Skin epidermis (tissue), 12 donors: ENCODE results near the gene CCDC74A.
"Not testable (repeated sequence)": the region's sequence is repeated elsewhere in the genome, so short reads cannot be mapped to it uniquely, and the experiment has no call there.

Experiments
- H3K27ac ChIP-seq, 21 experiments: fragments of 200-600 bp; sonication (generic) in 11 of 21; one replicate each; pipeline ENCODE4 v1.5.0; 2020; ENCODE audit warnings: mild to moderate bottlenecking in 3 of 21, inconsistent platforms in 2 of 21, moderate library complexity in 2 of 21
- H3K4me3 ChIP-seq, 7 experiments: fragments of 200-600 bp; sonication (generic) in 2 of 7; one replicate each; pipeline ENCODE4 v1.5.0; 2020; ENCODE audit warnings: inconsistent platforms in 2 of 7, mild to moderate bottlenecking in 2 of 7, moderate library complexity in 1 of 7

The CCDC74A gene

DNA sequence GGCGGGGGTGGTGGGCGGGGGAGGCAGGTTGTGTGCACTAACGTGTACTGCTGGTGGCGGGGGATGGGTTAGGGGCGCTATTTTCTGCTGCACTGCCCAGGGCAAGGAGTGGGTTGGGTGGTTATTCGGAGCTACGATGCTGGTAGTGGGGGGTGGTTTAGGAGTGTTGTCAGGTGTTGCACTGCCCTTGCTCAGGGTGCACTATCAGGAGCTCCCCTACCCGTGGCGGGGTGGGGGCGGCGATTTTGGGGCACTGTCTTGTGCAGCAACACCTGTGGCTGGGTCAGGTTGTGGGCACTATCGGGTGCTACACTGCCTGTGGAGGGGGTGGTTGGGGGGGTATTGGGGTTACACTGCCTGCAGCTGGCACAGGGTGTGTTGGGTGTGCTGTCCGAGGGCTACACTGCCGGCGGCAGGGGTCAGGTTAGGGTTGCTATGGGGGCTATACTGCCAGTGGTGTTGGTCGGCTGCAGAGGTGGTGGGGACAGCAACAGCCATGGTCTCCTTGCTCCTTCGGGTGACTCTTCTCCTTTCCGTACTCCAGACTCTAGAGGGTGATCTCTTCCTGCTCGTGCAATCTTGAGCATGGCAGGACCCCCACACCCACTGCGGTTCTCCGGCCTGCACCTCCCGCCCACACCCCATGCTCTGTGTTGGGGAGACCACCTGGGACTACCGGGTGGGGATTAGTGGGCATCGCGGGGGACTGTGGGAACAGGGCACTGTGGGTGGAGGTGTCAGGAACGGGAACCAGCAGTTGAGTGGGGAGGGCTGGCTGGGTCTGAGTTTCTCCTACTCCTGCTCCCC lies 16.5 kb downstream of the CCDC74A start:
- H3K4me3 ChIP-seq, H3K27ac ChIP-seq: not testable (repeated sequence)

DNA sequence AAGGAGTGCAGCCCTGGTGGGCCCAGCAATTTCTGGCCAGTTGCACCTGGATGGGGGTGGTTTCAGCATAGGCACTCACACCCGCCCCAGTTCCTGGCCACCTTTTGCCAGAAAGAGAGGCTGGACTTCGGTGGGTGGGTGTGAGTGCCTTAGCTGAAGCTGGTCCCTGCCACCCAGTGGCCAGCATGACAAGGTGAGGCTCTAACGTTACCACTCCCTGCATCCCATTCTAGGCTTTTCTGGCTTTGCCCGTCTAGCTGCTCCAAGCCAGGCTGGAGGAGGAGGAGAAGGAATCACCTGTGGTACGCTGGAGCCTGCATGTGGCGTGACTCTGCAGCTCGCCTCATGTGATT lies 17.1 kb downstream of the CCDC74A start:
- H3K27ac ChIP-seq, H3K4me3 ChIP-seq: not testable (repeated sequence)

DNA sequence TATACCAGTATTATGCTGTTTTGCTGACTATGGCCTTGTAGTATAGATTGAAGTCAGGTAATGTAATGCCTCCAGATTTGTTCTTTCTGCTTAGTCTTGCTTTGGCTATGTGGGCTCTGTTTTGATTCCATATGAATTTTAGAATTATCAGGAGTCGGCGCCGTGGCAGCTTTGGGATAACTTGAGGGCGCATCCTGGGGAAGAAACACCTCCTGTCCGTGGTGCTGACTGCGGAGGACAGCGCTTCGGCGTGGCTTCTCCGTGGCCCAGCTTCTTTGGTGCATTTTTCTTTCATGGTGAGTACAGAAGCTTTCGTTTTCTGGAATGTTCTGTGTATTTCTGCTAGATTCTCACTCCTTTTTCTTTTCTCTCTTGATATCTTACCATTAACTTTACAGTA lies 25.2 kb downstream of the CCDC74A start:
- no peak overlapping the region for H3K27ac ChIP-seq
- H3K4me3 ChIP-seq: no peak overlapping the region

DNA sequence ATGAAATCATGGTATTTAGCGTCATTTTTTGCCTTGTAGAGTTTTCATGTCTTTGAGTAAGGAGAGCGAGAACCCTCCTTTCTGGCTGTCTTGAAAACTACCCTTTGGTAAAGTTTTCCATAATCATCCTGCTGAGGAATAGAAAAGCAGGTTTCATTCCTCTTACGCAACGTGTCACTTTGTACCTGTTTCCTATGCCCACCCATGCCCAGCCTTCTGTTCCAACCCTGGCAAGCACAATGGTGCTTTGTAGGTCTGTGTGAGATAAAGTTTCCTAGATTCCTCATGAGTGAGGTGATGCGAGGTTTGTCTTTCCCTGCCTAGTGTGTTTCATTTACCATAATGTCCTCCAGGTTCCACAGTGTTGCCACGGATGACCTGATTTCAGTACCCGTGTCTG lies 29.3 kb downstream of the CCDC74A start:
- Histone ChIP-seq H3K4me3 (no peak overlapping the region), H3K27ac (no peak overlapping the region)

DNA sequence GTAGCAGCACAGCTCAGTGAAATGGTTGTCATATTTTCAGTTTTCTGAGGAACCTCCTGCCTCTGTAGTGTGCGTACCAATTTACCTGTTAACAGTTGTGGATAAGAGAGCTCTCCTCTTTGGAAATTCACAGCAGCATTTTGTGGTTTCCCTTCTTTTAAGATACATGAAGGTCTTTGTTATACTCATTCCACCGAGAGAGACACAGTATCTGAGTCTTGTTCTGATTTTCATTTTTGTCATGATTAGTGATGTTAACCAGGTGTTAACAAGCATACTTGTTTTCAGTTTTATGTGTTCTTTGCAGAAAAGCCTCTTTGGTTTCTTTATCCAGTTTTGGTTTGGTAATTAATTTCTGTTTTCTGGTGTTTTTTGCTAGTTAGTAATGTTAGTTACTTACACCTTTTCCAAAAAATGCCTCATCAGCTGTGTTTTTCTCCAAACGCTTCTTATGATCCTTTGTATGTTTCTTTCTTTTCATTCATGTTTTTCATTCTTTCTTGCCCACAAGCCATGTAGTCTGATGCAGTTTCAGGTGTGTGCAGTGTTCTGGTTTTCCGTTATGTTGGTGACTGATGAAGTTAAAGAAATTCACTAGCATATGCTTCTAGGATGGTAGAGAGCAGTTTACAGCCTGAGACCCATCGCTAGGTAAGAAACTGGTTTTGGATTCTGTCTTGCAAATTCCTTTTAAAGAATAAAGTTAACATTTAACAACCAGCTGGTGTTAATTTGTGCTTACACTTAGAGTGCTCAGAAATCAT lies 30.1 kb downstream of the CCDC74A start:
- Histone ChIP-seq H3K27ac (no peak overlapping the region), H3K4me3 (no peak overlapping the region)

DNA sequence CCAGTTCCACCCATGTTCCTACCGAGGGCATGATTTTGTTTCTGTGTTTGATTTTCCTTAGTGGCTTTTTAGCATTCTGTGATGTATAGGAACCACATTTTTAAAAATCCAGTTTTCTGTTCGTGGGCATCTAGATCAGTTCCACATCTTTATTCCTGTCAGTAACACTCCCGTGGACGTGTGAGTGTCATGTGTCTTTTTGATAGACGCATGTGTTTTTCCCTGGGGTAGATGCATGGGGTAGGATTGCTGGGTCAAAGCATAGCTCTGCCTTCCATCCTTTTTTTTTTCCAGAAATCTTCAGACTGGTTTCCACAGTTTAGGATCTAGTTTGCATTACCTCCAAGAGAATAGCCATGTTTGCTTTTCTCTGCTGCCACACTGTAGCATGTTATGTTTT lies 38.7 kb downstream of the CCDC74A start:
- H3K4me3 ChIP-seq: no peak overlapping the region
- no peak overlapping the region for H3K27ac ChIP-seq

DNA sequence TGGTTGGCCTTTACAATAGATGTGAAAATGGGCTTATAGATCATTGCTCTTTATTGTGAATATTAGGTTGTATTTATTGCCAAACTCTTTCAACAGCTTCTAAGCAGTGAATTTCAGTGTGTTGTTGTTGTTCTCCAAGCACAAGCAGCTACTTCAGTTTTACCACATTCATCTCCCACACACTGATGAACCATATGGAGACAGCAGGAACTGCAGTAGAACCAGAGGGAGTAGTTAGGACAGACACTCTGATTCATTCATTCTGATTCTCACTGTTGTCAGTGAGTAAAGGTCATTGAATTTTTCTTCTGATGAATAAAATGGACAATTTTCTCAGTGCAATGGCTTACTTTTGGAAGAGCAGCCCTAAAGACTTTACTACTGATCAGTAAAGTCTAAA lies 40.2 kb downstream of the CCDC74A start:
- no peak overlapping the region for H3K4me3 ChIP-seq
- no peak overlapping the region for H3K27ac ChIP-seq

DNA sequence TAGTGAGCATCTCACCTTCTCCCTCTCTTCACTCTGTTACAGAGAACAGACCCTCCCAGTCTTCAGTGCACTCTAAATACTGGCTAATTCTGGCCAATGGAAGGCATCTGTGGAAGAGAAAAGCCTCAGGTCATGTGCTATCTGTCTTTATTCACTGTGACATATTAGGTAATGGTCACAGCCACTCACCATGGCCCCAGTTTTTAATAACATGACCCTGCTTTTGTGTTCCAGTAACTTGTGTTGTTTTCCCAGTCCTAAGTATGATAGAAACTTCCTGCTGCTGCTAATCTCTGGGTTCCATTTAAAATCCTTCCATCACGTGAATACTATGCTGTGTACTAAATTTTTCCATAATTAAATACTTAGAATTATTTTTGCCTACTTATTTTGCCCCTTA lies 40.7 kb downstream of the CCDC74A start:
- not testable (repeated sequence) for H3K27ac ChIP-seq, H3K4me3 ChIP-seq

DNA sequence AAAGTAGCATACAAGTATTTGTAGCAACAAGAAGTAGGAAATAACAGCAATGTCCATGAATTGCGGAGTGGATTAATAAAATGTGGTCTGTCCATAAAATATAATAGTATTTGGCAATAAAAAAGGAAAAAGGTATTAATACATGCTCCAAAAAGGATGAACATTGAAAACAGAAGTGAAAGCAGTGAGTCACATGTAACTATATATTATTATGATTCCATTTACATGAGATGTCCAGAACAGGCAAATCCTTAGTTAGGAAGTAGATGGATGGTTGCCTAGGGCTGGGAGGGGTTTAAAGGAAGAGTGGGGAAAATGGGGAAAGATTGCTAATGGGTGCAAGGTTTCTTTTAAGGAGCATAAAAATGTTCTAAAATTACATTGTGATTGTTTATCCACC lies 44.5 kb downstream of the CCDC74A start:
- H3K27ac ChIP-seq: no peak overlapping the region
- H3K4me3 ChIP-seq: no peak overlapping the region

DNA sequence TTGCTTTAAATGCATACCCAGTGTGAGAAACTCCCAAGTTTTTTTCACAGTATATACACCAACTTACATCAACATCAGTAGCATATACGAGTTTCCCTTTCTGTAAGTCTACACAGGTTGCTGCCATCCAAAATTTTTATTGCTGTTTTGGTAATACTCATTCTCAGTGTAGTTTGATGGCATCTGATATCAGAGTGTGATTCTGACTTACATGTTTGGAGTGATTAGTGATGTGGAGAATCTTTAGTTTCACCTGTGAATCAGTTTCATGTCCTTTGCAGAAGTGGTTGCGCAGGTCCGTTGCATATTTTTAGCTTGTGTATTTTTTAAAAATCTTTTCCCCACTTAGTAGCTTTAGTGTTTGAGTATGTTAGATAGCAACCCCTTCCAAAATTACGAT lies 50.1 kb downstream of the CCDC74A start:
- H3K27ac ChIP-seq: no peak overlapping the region
- no peak overlapping the region for H3K4me3 ChIP-seq

DNA sequence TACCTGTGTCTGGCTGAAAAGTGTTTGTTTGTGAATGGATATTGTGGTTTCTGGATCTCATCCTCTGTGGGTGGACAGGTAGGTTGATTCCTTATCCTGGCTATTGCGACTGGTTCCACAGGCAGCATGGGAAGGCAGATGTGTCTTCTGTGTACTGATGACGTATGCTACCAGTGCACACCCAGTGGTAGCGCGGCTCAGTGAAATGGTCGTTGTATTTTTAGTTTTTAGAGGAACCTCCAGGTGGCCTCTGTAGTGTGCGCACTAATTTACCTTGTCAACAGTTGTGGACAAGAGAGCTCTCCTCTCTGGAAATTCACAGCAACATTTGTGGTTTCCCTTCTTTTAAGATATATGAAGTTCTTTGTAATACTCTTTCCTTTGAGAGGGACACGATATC lies 52.5 kb downstream of the CCDC74A start:
- H3K4me3 ChIP-seq: no peak overlapping the region
- no peak overlapping the region for H3K27ac ChIP-seq
